Esophagus mucosa (tissue), 1 donor: ENCODE results near the gene ARSK. TPM values are rescaled to one million over a fixed set of nuclear protein-coding genes. Genes with fewer than 3 reads are reported as not detected.
A peak's percentile ranks its signal among the peaks of the same experiment; 100 is the strongest.

Experiments
- ATAC-seq: fragments of 200-7000 bp; cut with Tn5 transposase; one replicate; pipeline ENCODE4 v1.9.1; 2020
- total RNA-seq: library from RNA; stranded (reverse); gene quantifications from one replicate; pipeline ENCODE4 v1.2.4, GENCODE V29; 2023
- donor health status: DM: yes; HTN: yes; CAD: no.

ARSK gene
- total RNA-seq, 1 donor from 2014 or later: 2.2 TPM

DNA sequence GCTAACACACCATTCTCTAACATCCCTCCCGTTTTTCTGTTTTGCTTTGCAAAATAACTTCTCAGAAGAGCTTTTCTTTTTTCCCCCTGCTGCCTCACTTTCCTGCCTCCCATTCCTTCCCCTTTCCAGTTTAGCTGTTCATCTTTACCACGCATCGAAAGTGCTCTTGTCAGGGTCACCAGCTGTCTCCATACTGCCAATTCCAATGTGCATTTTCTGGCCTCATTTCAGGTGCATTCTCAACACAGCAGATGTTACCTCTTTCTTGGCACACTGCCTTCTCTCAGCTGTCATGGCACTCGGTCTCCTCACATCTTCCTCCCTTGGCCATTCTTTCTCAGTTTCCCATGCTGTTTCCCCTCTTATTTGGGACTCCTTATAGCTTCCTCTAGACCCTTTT lies 9.5 kb downstream of the ARSK start:
- ATAC-seq: no peak

DNA sequence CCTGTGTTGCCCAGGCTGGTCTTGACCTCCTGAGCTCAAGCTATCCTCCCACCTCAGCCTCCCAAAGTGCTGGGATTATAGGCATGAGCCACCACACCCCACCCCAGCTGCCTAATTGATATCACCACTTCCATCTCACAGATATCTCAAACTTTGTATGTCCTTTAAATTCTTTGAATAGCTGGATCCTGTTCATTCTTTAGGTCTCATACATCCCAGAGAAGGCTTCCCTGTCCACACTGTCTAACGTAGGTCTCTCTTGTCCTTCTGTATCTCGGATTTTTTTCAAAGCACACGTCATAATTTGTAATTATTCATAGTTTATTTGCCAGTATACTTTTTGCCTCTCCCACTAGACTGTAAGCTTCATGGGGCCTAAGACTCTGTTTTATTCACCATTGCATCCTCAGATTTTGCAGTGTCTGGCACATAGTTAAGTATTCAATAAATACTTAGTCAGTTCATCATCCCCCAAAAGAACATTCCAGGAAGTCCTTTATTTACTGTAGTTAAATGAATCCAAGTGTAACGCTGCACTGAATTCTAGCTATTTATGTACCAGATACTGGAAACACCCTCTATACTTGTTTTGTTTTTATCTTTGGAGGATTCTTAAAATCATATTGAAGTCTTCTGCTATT lies 10.5 kb downstream of the ARSK start:
- no peak for ATAC-seq

DNA sequence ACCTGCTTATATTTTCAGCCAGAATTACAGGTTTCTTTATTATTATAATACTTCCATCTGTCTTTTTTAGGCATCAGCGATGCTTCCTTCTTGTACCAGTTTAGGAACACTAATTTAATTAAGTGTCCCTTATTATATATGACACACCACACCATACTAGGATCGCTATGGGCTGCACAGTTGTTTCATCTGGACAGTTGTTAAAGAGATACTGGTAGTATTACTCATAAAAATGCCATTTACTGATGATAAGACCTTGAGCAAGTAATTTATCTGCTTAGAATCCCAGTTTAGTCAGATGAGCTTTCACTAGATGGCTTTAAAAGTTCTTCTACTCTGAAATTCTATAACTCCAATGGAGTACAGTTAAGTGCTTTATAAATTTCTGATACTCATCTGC lies 17.1 kb downstream of the ARSK start:
- no peak for ATAC-seq

DNA sequence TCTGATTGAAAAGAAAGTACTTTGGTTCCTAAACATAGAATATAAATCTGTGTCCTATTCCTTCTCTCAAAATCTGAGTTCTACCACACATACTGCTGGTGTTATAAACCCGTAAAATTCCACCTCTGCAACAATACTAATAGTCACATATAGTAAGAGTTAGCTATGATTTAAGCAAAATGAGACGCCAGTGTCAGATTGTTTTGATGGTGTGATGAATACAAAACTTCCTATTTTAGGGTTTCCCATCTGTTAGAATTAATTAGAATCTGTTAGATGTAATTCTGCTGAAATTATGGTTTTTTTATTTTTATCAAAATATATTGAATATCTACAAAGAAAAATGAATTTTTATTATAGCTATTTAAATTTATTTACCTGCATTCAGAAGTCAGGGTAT lies 26.7 kb downstream of the ARSK start:
- no peak for ATAC-seq

DNA sequence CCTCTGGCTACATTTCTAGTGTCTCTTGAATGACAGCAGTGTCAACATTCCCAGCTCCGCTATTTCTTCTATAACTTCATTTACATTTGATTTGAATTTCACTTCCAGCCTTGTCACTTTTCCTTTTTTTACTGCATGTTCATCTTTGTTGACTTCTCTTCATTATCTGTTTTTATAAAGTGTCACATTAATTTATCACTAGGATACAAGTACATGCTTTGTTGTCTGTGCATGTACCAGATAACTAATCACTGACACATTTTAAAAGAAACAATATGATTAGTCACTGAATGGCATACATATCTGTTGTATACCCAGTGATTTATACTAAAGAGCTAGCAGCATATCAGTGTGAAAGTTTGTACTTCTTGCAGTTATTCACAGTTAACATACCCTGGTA lies 29.1 kb downstream of the ARSK start:
- no peak for ATAC-seq

DNA sequence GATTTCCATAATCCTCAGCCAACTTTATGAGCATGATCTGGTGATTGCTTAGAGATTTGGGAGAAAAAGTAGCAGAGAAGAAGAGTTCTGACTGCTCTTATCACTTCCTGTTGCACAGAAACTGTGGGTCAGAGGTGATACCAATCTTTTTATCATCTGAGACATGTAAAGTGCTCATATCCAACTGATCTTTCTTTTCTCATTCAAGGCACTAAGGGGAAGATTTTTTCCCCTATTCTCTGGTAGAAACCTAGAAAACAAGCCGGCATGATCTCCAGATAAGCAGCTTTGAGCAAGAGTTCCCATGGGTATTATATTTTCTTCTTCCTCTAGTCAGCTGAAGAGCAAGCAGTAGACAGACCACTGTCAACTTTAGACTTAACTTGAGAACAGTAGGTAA lies 36.0 kb downstream of the ARSK start:
- ATAC-seq: no peak

DNA sequence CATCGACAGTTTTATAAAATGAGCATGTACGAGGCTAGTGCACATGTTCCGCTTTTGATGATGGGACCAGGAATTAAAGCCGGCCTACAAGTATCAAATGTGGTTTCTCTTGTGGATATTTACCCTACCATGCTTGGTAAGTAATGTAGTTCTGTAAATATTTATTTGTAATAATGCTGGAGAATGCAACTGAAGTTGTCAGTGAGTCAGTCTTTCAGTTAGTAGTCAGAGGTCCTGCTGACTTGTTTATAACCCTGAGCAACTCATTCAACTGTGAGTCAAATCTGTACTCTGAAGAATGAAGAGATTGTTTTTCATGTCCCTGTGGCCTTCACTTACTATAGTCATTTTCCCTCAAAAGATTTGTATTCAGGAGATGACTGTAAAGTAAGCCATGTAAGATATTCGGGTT lies 36.6 kb downstream of the ARSK start:
- no peak for ATAC-seq

DNA sequence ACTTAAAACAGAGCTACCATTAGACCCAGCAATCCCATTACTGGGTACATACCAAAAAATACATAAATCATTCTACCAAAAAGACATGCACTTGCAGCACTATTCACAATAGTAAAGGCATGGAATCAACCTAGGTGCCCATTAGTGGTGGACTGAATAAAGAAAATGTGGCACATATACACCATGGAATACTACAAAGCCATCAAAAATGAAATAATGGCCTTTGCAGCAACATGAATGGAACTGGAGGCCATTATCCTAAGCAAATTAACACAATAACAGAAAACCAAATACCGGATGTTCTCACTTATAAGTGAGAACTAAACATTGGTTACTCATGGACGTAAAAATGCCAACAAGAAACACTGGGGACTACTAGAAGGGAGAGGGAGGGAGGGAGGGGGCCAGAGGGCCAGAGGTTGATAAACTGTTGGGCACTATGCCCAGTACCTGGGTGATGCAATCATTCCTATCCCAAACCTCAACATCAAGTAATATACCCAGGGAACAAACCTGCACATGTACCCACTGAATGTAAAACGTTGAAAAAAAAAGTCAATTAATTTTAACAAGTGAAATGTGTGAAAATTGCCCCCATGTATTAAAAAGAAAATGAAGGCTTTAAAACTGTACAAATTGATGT lies 40.5 kb downstream of the ARSK start:
- no peak for ATAC-seq

DNA sequence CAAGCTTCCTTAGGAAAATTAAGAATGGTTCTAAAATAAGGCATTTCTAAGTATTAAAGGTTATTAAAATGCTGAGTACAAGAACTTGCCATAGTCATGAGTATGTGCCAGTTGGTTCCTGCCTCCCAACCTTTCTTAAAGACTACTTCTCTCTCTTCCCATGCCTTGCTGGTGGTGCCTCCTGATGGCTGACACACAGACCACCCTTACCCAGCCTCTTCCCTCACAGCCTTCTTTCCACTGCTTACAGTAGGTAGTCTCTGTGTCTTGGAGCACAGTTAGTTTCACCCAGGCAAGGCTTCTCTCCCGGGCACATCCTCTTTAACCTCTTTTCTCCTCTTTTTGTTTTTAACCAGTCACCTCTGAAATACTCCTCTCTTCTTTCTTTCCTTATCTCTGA lies 44.4 kb downstream of the ARSK start:
- ATAC-seq: no peak

DNA sequence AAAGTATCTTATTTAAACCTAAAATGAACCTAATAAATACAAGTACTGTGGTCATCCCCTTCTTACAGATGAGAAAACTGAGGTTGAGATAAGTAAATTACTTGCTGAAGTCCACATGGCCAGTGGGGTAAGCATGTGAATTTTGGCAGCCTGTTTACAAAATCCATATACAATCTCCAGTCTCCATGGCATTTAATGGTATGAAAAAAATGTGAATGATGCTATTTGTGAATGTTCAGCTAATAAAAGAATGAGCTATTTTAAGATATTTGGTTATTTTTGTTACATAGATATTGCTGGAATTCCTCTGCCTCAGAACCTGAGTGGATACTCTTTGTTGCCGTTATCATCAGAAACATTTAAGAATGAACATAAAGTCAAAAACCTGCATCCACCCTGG lies 45.7 kb downstream of the ARSK start:
- no peak for ATAC-seq

DNA sequence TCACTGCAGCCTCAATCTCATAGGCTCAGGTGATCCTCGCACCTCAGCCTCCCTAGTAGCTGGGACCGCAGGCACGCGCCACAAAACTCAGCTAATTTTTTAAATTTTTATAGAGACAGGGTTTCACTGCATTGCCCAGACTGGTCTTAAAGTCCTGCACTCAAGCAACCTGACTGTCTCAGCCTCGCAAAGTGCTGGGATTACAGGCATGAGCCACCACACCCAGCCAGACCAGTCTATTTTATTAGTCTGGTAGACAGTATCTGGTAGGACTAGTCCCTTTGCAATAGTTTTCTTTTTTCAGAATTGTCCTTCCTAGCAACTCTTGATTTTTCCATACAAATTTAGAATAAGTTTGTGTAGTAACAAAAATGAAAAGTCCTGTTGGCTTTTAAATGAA lies 50.9 kb downstream of the ARSK start:
- peak; percentile 44 for ATAC-seq

DNA sequence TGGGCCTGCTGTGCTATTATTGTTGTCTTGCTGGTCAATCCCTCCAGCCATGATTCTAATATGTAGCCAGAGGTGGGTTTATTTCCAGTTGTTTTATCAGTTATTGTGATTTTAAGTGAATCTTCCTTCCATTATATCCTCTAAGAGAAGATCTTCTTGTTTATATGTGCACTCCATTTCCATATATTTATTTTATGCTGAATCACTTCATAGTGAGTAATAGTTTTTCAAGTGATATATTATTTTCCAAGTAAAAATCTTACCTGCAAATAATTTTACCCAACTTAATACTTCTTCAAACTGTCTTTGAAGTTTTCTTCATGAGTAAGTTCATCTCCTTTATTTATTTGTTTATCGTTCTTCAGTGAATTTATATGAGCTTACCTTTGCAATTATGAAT lies 51.5 kb downstream of the ARSK start:
- ATAC-seq: no peak

DNA sequence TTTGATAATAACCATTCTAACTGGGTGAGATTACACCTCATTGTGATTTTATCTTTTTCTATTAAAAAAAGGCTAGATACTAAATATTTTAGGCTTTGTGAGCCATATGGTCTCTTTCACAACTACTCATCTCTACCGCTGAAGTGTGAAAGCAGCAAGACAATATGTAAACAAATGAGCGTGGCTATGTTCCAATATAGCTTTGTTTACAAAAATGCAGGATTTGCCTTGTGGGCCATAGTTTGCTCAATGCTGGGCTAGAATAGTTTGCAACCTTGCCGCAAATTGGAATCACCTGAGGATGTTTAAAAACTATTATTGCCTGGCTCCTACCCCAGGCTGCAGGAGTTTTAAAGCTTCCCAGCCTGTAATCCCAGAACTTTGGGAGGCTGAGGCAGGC lies 54.8 kb downstream of the ARSK start:
- no peak for ATAC-seq

DNA sequence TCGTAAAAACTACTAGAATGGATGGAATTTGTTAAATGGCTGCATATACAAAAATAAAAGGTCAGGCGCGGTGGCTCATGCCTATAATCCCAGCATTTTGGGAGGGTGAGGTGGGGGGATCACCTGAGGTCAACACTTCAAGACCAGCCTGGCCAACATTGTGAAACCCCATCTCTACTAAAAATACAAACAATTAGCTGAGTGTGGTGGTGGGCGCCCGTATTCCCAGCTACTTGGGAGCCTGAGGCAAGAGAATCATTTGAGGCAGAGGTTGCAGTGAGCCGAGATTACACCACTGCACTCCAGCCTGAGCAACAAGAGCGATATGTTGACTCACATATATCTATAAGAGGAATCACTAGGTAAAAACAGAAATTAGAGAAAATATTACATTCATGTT lies 55.6 kb downstream of the ARSK start:
- ATAC-seq: no peak

DNA sequence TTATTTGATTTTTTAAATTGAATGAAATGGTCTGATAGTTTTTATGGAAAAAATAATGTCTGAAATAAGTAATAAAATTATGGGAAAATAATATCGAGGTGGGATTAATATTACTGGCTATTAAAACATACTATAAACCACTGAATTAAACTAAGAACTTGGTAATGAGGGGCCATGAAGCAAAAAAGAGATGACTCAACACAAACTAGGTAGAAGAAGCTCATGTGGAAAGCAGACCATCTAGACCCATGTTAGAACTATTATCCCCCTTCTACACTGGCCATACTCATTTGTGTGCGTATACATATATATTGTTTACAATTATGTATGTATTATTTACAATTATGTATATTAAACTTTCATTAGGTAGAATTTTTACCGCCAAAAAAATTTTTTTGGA lies 56.5 kb downstream of the ARSK start:
- no peak for ATAC-seq

DNA sequence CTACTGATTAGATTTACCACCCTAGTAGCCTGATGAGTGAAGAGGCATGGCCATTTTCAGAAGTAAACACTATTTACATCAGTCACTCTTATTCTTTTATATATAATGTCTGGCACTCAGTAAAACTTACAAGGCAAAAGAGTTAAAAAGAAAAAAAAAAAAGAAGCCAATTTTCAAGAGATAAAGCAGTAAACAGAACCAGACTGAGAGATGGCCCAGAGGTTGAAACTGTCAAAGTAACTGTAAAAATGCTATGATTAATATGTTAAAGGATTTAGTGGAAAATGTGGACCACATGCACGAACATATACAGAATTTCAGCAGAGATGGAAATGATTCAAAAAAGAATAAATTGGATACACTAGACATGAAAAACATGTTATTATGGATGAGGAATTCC lies 58.6 kb downstream of the ARSK start:
- ATAC-seq: no peak

DNA sequence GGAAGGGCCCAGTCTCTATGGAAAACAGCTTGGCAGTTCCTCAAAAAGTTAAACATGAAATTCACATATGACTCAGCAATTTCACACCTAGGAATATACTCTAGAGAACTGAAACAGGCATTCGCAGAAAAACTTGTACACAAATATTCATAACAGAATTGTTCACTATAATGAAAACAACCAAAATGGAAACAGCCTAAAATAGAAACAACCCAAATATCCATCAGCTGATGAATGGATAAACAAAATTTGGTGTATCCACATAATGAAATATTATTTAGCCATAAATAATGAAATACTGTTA lies 60.2 kb downstream of the ARSK start:
- no peak for ATAC-seq

DNA sequence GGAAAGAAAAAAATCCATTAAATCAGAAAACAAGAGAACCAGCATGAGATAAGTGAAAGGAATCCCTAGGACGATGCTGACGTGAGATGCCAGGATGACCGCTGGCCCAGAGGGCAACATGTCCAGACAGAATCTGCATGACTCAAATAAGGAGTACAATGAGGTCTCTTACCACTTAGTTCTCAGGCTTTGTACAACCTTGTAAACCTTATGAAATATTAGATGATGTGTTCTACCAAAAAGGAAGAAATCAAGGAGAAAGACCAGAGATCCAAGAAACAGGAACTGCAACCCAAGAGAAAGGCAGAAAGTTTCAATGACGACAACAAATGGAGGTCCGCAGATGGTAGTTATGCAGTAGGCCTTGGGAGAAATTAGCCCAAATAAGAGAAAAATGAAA lies 62.2 kb downstream of the ARSK start:
- peak; percentile 53 for ATAC-seq

DNA sequence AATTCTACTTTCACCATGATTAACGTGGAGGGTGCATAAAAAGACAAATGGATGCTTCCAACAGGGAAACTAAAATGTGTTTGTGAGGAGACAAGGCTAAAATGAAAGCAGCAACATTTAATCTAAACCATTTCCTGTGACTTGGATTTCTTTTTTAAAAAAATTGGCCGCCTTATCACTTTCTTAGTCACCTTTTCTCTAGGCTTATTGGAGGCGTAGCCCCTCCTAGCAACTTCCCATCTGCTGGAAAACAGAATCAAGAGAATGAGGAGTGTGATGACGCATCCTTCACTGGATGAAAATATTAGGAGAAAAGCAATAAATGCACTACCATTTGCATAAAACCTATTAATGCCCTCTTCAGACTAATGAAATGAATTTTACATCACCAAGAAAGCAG lies 64.2 kb downstream of the ARSK start:
- ATAC-seq: no peak

DNA sequence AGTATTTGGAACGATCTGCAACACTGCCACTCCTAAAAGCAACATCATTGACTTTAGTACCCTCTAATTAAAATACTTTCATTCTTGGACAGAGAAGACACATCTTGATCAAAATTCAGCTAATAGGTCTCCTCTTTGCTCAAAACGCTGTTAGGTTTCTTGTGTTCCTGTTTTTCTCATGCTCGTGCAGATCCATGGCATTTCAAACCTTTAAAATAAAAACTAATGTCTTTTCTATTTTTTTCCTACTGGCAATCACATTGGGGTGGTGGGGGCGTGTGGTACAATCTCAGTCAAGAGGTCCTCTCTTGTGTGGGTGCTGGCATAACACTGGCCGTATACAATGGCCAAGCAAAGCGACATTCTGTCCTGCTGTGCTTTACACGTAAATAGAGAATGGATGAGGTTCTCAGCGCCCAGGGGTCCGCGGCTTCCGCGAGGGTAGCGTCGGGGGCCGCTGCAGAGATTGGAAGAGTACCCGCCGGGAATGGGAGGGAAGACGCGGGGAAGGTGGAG lies 64.7 kb downstream of the ARSK start:
- ATAC-seq: no peak

DNA sequence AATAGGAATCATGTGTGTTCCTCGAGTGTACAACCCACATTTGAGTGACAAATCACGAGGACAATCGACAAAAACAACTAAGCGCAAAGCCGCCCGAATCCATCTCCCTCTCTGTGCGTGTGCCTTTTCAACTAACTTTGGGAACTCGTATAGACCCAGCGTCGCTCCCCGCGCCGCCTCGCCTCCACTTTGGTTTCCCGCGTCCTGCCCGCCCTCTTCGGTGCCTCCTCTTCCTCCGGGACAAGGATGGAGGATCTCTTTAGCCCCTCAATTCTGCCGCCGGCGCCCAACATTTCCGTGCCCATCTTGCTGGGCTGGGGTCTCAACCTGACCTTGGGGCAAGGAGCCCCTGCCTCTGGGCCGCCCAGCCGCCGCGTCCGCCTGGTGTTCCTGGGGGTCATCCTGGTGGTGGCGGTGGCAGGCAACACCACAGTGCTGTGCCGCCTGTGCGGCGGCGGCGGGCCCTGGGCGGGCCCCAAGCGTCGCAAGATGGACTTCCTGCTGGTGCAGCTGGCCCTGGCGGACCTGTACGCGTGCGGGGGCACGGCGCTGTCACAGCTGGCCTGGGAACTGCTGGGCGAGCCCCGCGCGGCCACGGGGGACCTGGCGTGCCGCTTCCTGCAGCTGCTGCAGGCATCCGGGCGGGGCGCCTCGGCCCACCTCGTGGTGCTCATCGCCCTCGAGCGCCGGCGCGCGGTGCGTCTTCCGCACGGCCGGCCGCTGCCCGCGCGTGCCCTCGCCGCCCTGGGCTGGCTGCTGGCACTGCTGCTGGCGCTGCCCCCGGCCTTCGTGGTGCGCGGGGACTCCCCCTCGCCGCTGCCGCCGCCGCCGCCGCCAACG lies 65.3 kb downstream of the ARSK start, which contains the start of gene GPR150:
Gene GPR150 (plus strand): TSS at position 58 of the 840 bp plus-strand sequence. CDS start 189 bp downstream, at position 247.
- ATAC-seq: peak; percentile 72

DNA sequence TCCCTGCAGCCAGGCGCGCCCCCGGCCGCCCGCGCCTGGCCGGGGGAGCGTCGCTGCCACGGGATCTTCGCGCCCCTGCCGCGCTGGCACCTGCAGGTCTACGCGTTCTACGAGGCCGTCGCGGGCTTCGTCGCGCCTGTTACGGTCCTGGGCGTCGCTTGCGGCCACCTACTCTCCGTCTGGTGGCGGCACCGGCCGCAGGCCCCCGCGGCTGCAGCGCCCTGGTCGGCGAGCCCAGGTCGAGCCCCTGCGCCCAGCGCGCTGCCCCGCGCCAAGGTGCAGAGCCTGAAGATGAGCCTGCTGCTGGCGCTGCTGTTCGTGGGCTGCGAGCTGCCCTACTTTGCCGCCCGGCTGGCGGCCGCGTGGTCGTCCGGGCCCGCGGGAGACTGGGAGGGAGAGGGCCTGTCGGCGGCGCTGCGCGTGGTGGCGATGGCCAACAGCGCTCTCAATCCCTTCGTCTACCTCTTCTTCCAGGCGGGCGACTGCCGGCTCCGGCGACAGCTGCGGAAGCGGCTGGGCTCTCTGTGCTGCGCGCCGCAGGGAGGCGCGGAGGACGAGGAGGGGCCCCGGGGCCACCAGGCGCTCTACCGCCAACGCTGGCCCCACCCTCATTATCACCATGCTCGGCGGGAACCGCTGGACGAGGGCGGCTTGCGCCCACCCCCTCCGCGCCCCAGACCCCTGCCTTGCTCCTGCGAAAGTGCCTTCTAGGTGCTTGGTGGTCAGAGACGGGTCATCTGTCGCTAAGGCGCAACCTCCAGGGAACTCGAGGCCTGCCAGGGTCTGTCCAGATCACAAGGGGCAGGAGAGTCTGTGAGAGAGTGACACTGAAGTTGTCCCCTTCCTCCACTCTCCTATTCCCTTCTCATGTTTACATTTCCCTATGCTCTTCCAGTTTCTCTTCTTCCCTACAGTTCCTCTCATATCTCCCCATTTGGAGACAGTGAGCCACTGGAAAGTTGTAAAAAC lies 66.3 kb downstream of the ARSK start:
- ATAC-seq: peak; percentile 42
